Measurements from ENCODE around the gene CTNNA2. TPM values are rescaled to one million over a fixed set of nuclear protein-coding genes. Genes with fewer than 3 reads are reported as not detected.

The CTNNA2 gene
- total and polyA plus RNA-seq, 9 of the 15 experiments (the other 6 are each of a cell fraction or from before 2014, with no cell fraction given) = 0.03 to 0.40 (median 0.15) TPM

GRCh38 chr2:80091237-80091636 lies 578.4 kb downstream of the CTNNA2 start:
- Histone ChIP-seq H3K4me2 (ENCODE audit: insufficient read depth, low read length) (no peak overlapping the region), H3K27me3 (ENCODE audit: control insufficient read depth in 2 of 2, insufficient read depth in 2 of 2, low read length in 2 of 2) (no peaks in the 10 kb centered on the region), H4K20me1 (replicated peaks; ENCODE audit: control insufficient read depth, insufficient read depth, low read length) (no peaks in the 10 kb centered on the region), H3K4me1 (replicated peaks in 1 of 2; ENCODE audit: control insufficient read depth in 2 of 2, insufficient read depth in 2 of 2, low read length in 2 of 2) (peaks cover 0 to 11% of the 10 kb centered on the region in 2 experiments; a peak in 2 of 5 replicates), H2AFZ (ENCODE audit: low read depth, low read length) (no peak overlapping the region), H3K36me3 (ENCODE audit: control insufficient read depth, insufficient read depth, low read length) (no peaks in the 10 kb centered on the region), H3K4me3 (no peak overlapping the region), H3K27ac (ENCODE audit: extremely low read depth, low read depth, low read length) (no peak overlapping the region), H3K9me1 (ENCODE audit: control insufficient read depth, insufficient read depth, low read length) (no peaks in the 10 kb centered on the region), H3K79me2 (ENCODE audit: control insufficient read depth, insufficient read depth, low read length) (no peaks in the 10 kb centered on the region), H3K9me3 (replicated peaks; ENCODE audit: control insufficient read depth, insufficient read depth, low read depth, low read length) (no peaks in the 10 kb centered on the region), H3K9ac (ENCODE audit: insufficient read depth in 1 of 2, low read depth in 2 of 2, low read length in 2 of 2) (no peak overlapping the region; a peak in 1 of 4 replicates)
- intact Hi-C loops (cut with micrococcal nuclease) = no loop called here
- CTCF ChIA-PET (ENCODE audit: low intra/inter-chr PET ratio) = no interaction called here
- ATAC-seq (no peak), FAIRE-seq (no peak), DNase-seq (ENCODE audit: extremely low read depth in 1 of 4, low spot score in 3 of 4) (no peak)
- POLR2A ChIA-PET = no interaction called here
- BruUV-seq (replicated peaks) = no TSS peak
- WGBS (ENCODE audit: insufficient coverage, low coverage, missing lambda C conversion rate) = 7% methylated on average over 4 of the region's 4 CpGs
- in situ Hi-C loops (cut with MboI) = no loop called here
- TF ChIP-seq POLR3G (IDR thresholded peaks at IDR 0.05; ENCODE audit: extremely low read depth, insufficient read length, insufficient replicate concordance) (no peak), ZNF511 (CRISPR knock-in tag; IDR thresholded peaks at IDR 0.05) (no peak), ZBTB8A (IDR thresholded peaks at IDR 0.05; ENCODE audit: partially characterized antibody) (no peak), USF1 (CRISPR knock-in tag; IDR thresholded peaks at IDR 0.05) (no peak), MEF2D (tag; conservative IDR thresholded peaks at IDR 0.05; ENCODE audit: low read depth) (no peak), ZFPM2 (CRISPR knock-in tag; IDR thresholded peaks at IDR 0.05) (no peak), TCF15 (CRISPR knock-in tag; IDR thresholded peaks at IDR 0.05) (no peak), IFI16 (CRISPR knock-in tag; IDR thresholded peaks at IDR 0.05) (no peak), ZNF174 (CRISPR knock-in tag; IDR thresholded peaks at IDR 0.05) (no peak), ZNF668 (CRISPR knock-in tag; IDR thresholded peaks at IDR 0.05) (no peak), KLF1 (tag; IDR thresholded peaks at IDR 0.05) (no peak), ELK3 (CRISPR knock-in tag; IDR thresholded peaks at IDR 0.05) (no peak), POLR2AphosphoS5 (IDR thresholded peaks at IDR 0.05; ENCODE audit: control insufficient read depth, insufficient read depth, low read depth, low read length) (no peak), ZHX1 (conservative IDR thresholded peaks at IDR 0.05; ENCODE audit: low read length) (no peak), NFATC3 (IDR thresholded peaks at IDR 0.05) (no peak), CBFB (CRISPR knock-in tag; IDR thresholded peaks at IDR 0.05) (no peak), TAF7 (tag; IDR thresholded peaks at IDR 0.05) (no peak)

Data from K562 (cell line).